Heart left ventricle (tissue), 16 donors: Measurements from ENCODE around the gene CCR2. TPM values are rescaled to one million over a fixed set of nuclear protein-coding genes. Genes with fewer than 3 reads are reported as not detected.

ENCODE experiments used
- ATAC-seq, 4 donors: fragments of 200-7000 bp; cut with Tn5 transposase; one replicate each; pipeline ENCODE4 v1.9.1; 2020 to 2022; ENCODE audit warnings: moderate library complexity in 4 of 4, mild to moderate bottlenecking in 3 of 4, moderate number of reproducible peaks in 1 of 4
- DNase-seq, 5 donors: peaks; one replicate each; pipeline ENCODE4 v3.0.0-alpha.2; 2020
- H3K27ac ChIP-seq, 12 donors: fragments of 200-600 bp; sonication (generic) in 4 of 12; one replicate each; pipeline versions ENCODE4 v1.5.0 to v1.8.0; 2016 to 2022; ENCODE audit warnings: mild to moderate bottlenecking in 2 of 12
- H3K27me3 ChIP-seq, 9 donors: fragments of 200-600 bp; sonication (generic) in 2 of 9; one replicate each; pipeline versions ENCODE4 v1.5.1 to v1.8.0; 2016 to 2022; ENCODE audit warnings: mild to moderate bottlenecking in 3 of 9
- H3K36me3 ChIP-seq, 9 donors: fragments of 200-600 bp; sonication (generic) in 2 of 9; one replicate each; pipeline versions ENCODE4 v1.5.0 to v1.8.0; 2018 to 2022; ENCODE audit warnings: mild to moderate bottlenecking in 2 of 9
- H3K4me1 ChIP-seq, 12 donors: fragments of 200-600 bp; sonication (generic) in 4 of 12; one replicate each; pipeline versions ENCODE4 v1.5.0 to v1.8.0; 2016 to 2022; ENCODE audit warnings: mild to moderate bottlenecking in 3 of 12
- H3K4me3 ChIP-seq, 12 donors: fragments of 200-600 bp; sonication (generic) in 4 of 12; one replicate each; pipeline versions ENCODE4 v1.5.0 to v1.8.0; 2017 to 2022; ENCODE audit warnings: mild to moderate bottlenecking in 9 of 12, moderate library complexity in 4 of 12
- H3K9me3 ChIP-seq, 12 donors: fragments of 200-600 bp; sonication (generic) in 4 of 12; one replicate each; pipeline versions ENCODE4 v1.5.0 to v1.8.0; 2016 to 2022; ENCODE audit warnings: mild to moderate bottlenecking in 1 of 12
- CTCF ChIP-seq, 12 donors: fragments of 200-600 bp; sonication (generic) in 4 of 12; IDR thresholded peaks; one replicate each; pipeline versions ENCODE4 v1.5.0 to v1.8.0; 2018 to 2022; ENCODE audit warnings: antibody characterized with exemption in 12 of 12, mild to moderate bottlenecking in 5 of 12
- POLR2A ChIP-seq, 2 donors: fragments of 450-650 bp; IDR thresholded peaks; one replicate each; pipeline ENCODE4 v1.6.1; 2017; ENCODE audit warnings: antibody characterized with exemption in 2 of 2, mild to moderate bottlenecking in 2 of 2, moderate library complexity in 2 of 2
- WGBS, 4 donors: extraction: QIAGEN DNeasy Blood & Tissue Kit in 2 of 4; methylation state at CpG; one replicate each; pipeline versions ENCODE4 v1.1.5 to v1.1.7; 2013 to 2018; 5-methylcytosine and 5-hydroxymethylcytosine counted together
- intact Hi-C, 10 donors: fragments of 100-400 bp; cut with DNase I; formaldehyde crosslinking; loops; one replicate each; pipeline versions ENCODE4 v1.11.1 to v1.14.2; 2022
- polyA plus RNA-seq, 2 donors: library from polyadenylated mRNA; stranded (reverse); fragments of 200-250 nt; gene quantifications; one replicate each; pipeline ENCODE4 v1.2.3, GENCODE V29; 2013
- total RNA-seq, 9 donors: library from RNA; depleted of rRNA in 2 of 9; stranded (reverse); fragments of >200 nt in 2 of 9; fragmentation: NEBNext Ultra II Directional in 3 of 9; extraction: Animal tissue kit (Norgen Biotek cat#: 25700) in 3 of 9; gene quantifications; one replicate each; pipeline versions ENCODE4 v1.1.0 to v1.2.4, GENCODE V29; 2016 to 2023
- donor health status: ischemic (EF 13 %, LVEDD 7.1; RV severe dilation, severe dysfunction).
- donor health status: healthy with polysubstance abuse.
- donor health status: DM: no; HTN: yes; CAD: no.
- donor health status: DM: no; HTN: no; CAD: no.
- donor health status: ischemic (EF 25% LVEDD 6.9; RV normal size, moderate dysfunction).
- donor health status: ischemic (EF 25% LVEDD 5.7; RV mildly dilated, moderate dysfunction).
- donor health status: healthy.
- donor health status: DM: yes; HTN: yes; CAD: no.
- donor health status: ischemic (EF 35%, LVEDD 5.7; RV mildly dilated, moderate dysfunction).
- donor health status: nonischemic (EF 11% LVEDD 7.7; RV severe dilation, severe dysfunction).
- donor health status: DM: yes; HTN: yes; CAD: no.
- donor health status: PGD.
- donor health status: ischemic (EF 29% LVEDD 5.4; RV normal size, mild dysfunction).
- donor health status: nonischemic (EF 23%, LVEDD 6.1; RV moderate dilation, normal function).

CCR2 gene
- total and polyA plus RNA-seq, 11 donors = 0.23 to 10.5 (median 0.93) TPM

GRCh38 chr3:46349484-46350261, 4.2 kb upstream of the CCR2 start:
- peaks cover 0 to 44% (median 0%) of the 10 kb centered on the region in 12 donors for H3K4me1 ChIP-seq
- no peak overlapping the region for H3K4me3 ChIP-seq
- 67 to 83% (median 75%) methylated on average over 2 of the region's 2 CpGs for WGBS, 4 donors
- no peak for TF ChIP-seq POLR2A (IDR thresholded peaks at IDR 0.05)
- TF ChIP-seq CTCF (IDR thresholded peaks at IDR 0.05) = no peak
- H3K27ac ChIP-seq = peak overlapping the region in 1 of 12 donors; percentile 34
- peaks cover 0 to 36% (median 0%) of the 10 kb centered on the region in 9 donors for H3K27me3 ChIP-seq
- peaks cover 0 to 6% (median 0%) of the 10 kb centered on the region in 12 donors for H3K9me3 ChIP-seq
- no peak for DNase-seq
- no peak for ATAC-seq
- intact Hi-C loops = no loop called here
- no peaks in the 10 kb centered on the region for H3K36me3 ChIP-seq

GRCh38 chr3:46350262-46350565, 3.7 kb upstream of the CCR2 start:
- peak overlapping the region in 1 of 12 donors; percentile 34 for H3K27ac ChIP-seq
- TF ChIP-seq POLR2A (IDR thresholded peaks at IDR 0.05) (no peak), CTCF (IDR thresholded peaks at IDR 0.05) (no peak)
- DNase-seq = no peak
- no peak overlapping the region for H3K4me3 ChIP-seq
- no peaks in the 10 kb centered on the region for H3K36me3 ChIP-seq
- intact Hi-C loops = no loop called here
- ATAC-seq = no peak
- H3K9me3 ChIP-seq = peaks cover 0 to 6% (median 0%) of the 10 kb centered on the region in 12 donors
- peaks cover 0 to 44% (median 0%) of the 10 kb centered on the region in 12 donors for H3K4me1 ChIP-seq
- H3K27me3 ChIP-seq = peaks cover 0 to 36% (median 0%) of the 10 kb centered on the region in 9 donors
- 43 to 68% (median 63%) methylated on average over 1 of the region's 1 CpG for WGBS, 4 donors

- WGBS, 4 donors = 56 to 72% (median 63%) methylated on average over 3 of the region's 3 CpGs
- Histone ChIP-seq H3K27ac (no peak overlapping the region), H3K27me3 (peaks cover 0 to 36% (median 0%) of the 10 kb centered on the region in 9 donors), H3K36me3 (no peaks in the 10 kb centered on the region), H3K4me1 (peaks cover 0 to 52% (median 0%) of the 10 kb centered on the region in 12 donors), H3K4me3 (no peak overlapping the region), H3K9me3 (peaks cover 0 to 6% (median 0%) of the 10 kb centered on the region in 12 donors)
- ATAC-seq = peak in 1 of 4 donors; percentile 46
- intact Hi-C loops = no loop called here
- no peak for DNase-seq
- TF ChIP-seq CTCF (IDR thresholded peaks at IDR 0.05) (no peak), POLR2A (IDR thresholded peaks at IDR 0.05) (no peak)
Measured at GRCh38 chr3:46351646-46352045, 2.3 kb upstream of the CCR2 start.

- TF ChIP-seq POLR2A (IDR thresholded peaks at IDR 0.05) (no peak), CTCF (IDR thresholded peaks at IDR 0.05) (no peak)
- no peak for ATAC-seq
- Histone ChIP-seq H3K4me3 (no peak overlapping the region), H3K36me3 (no peaks in the 10 kb centered on the region), H3K27ac (no peak overlapping the region), H3K27me3 (peaks cover 0 to 36% (median 0%) of the 10 kb centered on the region in 9 donors), H3K9me3 (no peaks in the 10 kb centered on the region), H3K4me1 (peaks cover 0 to 66% (median 0%) of the 10 kb centered on the region in 12 donors)
- DNase-seq = no peak
- 74 to 82% (median 78%) methylated on average over 4 of the region's 4 CpGs for WGBS, 4 donors
- intact Hi-C loops = no loop called here
Measured at GRCh38 chr3:46353090-46353489, 821 bp upstream of the CCR2 start.
